ENCODE results near the gene LRRC45.
"Not testable (repeated sequence)": the region's sequence is repeated elsewhere in the genome, so short reads cannot be mapped to it uniquely, and the experiment has no call there.

LRRC45 gene

DNA sequence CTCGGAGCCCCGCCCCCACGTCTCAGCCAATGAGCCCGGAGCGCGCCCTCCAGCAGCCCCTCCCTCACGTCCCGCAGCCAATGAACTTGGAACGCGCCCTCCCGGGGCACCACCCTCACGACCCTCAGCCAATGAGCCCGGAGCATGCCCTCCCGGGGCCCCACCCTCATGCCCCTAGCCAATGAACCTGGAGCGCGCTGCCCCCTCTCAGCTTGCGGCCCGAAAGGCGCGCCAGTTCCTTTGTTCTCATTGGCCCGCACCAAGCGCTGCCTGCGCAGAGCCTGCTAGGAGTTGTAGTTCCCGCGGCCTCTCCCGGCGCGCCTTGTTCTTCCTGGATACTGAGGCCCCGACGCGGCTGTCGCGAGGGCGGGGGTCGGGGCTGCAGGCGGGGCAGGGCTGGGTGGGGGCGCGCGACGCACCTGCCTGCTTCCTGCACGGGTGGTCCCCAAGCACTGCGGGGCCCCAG, at the start of gene LRRC45:
LRRC45 (plus strand) TSS at position 325 of the 466 bp plus-strand sequence. CDS start 339 bp downstream, outside the sequence.
- DNase-seq, result peak; percentile 100

DNA sequence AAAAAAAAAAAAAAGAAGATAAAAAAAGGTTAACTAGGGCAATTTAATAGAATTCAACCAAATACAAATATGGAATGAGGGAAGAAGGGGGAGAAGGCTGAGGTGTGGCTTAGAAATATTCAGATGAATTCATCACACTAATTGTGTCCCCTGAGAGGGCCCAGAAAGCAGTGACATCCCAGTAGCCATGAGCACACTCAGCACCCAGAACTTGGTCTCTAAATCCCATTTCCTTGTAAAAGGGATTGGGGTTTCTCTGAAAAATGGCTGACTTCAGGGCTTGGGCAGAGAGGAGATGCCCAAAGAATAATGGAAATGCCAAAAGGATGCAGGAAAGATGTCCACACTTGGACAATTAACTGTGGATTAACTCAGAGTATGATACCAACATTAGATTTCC, 49.7 kb upstream of the LRRC45 start:
- no peak for DNase-seq

DNA sequence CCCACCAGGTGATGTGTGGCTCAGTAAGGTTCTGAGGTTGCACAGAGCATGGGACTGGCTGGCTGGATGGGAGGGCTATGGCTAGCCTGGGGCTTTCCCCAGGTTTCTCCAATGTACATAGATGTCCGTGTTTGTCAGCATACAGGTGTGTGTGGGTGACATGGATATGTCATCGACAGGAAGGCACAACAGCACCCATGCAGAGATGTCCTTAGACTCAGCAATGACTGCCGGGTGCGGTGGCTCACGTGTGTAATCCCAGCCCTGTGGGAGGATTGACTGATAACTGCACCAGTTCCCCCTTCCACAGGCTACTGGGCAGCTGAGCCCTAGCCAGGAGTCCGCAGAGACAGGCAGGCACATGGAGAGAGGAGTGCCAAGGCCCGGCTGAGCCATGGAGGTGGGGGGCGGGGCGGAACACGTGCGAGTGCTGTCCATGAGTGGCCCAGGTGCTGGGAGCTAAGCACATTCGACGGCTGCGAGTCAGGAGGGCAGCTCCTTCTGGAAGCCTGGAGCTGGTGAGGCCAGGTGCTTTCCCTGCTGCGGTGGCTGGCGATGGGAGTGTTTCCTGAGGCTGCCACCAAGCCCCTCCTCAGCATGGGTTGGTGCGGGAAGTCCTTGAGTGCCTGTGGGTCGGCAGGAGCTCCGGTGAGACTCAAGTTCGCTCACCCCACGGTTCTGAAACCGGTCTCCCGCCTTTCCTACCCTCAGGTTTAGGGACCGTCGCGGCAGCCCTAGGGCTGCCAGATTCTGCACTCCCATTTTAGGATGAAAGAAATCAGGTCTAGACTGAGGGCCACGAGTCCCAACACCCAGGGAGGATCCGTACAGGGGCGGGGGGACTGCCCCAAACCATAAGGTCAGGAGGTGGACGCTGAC, 46.5 kb upstream of the LRRC45 start:
- DNase-seq, result no peak

- peak; percentile 85 for DNase-seq
Measured at GRCh38 chr17:81977211-81977808, 45.8 kb upstream of the LRRC45 start, which contains the start of gene ASPSCR1. TSS of gene ASPSCR1 (plus strand) at chr17:81977629. CDS start at chr17:81977647, 18 bp downstream.

DNA sequence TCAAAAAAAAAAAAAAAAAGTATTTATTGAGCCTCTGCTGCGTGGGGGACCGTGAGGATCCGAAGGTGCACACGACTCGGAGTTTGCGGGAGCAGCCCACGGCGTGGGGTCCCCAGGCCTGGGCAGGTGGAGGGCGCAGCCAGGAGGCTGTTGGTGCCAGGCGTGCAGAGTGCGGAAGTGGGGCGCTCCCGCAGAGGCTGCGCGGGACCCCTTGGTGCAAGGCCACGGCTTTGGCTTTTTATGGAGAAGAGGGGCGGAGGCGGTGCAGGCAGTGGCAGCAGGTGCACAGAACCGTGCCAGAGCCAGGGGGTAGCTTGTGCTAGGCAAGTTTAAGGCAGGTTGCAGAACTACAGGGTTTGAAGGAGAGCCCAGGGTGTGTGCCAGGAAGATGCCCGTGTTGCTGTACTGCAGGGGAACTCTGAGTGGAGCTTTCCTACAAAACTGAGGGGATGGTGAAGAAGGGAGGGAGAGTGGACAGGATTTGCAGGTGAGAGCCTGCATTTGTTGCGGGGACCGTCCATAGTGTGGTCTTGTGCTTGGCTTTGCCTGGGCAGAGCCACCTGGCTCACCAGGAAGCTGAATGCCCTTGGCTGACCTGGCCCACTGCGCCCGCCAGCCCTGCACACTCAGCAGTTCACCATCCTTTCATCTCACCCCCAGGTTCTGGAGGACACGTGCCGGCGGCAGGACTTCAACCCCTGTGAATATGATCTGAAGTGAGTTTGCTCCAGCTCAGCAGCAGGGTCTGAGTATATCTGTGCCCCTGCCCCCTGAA, 44.4 kb upstream of the LRRC45 start:
- no peak for DNase-seq

DNA sequence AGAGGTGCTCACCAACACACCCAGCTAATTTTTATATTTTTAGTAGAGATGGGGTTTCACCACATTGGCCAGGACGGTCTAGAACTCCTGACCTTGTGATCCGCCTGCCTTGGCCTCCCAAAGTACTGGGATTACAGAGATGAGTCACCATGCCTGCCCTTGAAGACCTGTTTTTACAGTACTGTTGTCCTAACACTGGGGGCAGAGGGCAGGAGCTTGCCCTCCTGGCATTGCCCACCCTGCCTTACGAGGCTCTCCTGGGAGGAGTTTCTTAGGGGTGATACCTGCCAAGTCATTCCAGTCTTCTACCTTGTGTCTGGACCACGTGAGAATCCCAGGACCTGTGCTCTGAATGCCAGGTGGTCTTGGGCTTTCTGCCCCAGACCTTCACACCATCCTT, 43.0 kb upstream of the LRRC45 start:
- no peak for DNase-seq

GRCh38 chr17:81980707-81981343, 42.3 kb upstream of the LRRC45 start:
- DNase-seq, result no peak

- DNase-seq, result not testable (repeated sequence)
Measured at GRCh38 chr17:81981511-81981910, 41.6 kb upstream of the LRRC45 start.

- DNase-seq, result no peak
Measured at GRCh38 chr17:81983011-81983638, 40.0 kb upstream of the LRRC45 start.

- no peak for DNase-seq
Measured at GRCh38 chr17:81983639-81984373, 39.3 kb upstream of the LRRC45 start.

GRCh38 chr17:81984773-81985410, 38.2 kb upstream of the LRRC45 start:
- no peak for DNase-seq

- no peak for DNase-seq
Measured at GRCh38 chr17:81986606-81987005, 36.5 kb upstream of the LRRC45 start.

- DNase-seq, result no peak
Measured at GRCh38 chr17:81987161-81987770, 35.8 kb upstream of the LRRC45 start.

DNA sequence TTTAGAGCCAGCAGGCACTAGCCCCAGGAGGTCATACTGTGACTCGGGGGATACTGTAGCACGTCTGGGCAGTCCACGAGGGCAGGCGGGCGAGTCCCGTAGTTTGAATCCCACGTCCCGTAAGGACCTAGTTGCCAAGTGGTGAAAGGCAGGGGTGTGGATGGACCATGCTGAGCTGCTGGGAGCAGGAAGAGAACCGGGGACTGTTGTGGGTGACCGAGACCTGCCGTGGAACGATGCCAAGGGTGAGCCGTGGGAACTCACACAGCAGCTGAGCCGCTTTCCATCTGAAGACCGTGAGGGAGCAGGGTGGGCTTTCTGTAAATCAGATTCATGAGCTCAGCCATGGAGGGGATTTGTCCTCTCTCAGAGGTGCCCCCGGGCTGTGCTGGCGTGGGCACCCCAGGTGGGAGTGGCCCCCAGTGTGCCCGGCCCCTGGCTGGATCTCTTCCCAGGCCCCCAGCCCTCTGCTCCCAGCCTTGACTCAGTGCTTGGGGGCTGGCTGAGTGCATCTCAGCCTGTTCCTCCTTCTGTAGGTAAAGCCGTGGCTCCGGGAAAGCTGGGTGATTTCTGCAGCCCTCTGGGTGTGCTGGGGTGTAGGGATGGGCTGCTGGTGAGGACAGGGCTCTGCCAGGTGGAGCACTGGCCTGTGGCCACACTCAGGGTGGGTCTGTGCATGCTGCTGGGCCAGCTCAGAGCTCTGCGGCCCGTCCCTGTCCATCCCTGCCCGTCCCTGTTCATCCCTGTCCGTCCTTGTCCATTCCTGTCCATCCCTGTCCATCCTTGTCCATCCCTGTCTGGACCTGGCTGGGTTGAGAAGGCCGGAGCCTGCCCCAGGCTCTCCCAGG, 32.0 kb upstream of the LRRC45 start:
- DNase-seq, result no peak

GRCh38 chr17:81991684-81992305, 31.3 kb upstream of the LRRC45 start:
- DNase-seq, result peak; percentile 24

- no peak for DNase-seq
Measured at GRCh38 chr17:81992306-81993102, 30.6 kb upstream of the LRRC45 start.

GRCh38 chr17:81993729-81994592, 29.1 kb upstream of the LRRC45 start:
- no peak for DNase-seq
